ENCODE results near the gene GATA5. TPM values are rescaled to one million over a fixed set of nuclear protein-coding genes. Genes with fewer than 3 reads are reported as not detected.
"Not testable (repeated sequence)": the region's sequence is repeated elsewhere in the genome, so short reads cannot be mapped to it uniquely, and the experiment has no call there.

Gene GATA5
- total RNA-seq, 1 donor from 2014 or later: 4.1 TPM

GRCh38 chr20:62430866-62431447 is 44.8 kb downstream of the GATA5 start:
- no peak for DNase-seq (ENCODE audit: low spot score)

GRCh38 chr20:62430311-62430853 is 45.4 kb downstream of the GATA5 start:
- DNase-seq (ENCODE audit: low spot score): no peak

GRCh38 chr20:62429455-62430310 is 46.1 kb downstream of the GATA5 start:
- DNase-seq (ENCODE audit: low spot score): no peak

- DNase-seq (ENCODE audit: low spot score): no peak
Measured at GRCh38 chr20:62428396-62429295, 47.1 kb downstream of the GATA5 start.

GRCh38 chr20:62428002-62428372 is 47.8 kb downstream of the GATA5 start:
- DNase-seq (ENCODE audit: low spot score): no peak

- peak; percentile 92 for DNase-seq (ENCODE audit: low spot score)
Measured at GRCh38 chr20:62427172-62428001, 48.4 kb downstream of the GATA5 start, which contains the start of gene RBBP8NL. TSS of gene RBBP8NL (minus strand) at chr20:62427539. CDS start at chr20:62419647, 7,892 bp downstream.

- peak; percentile 65 for DNase-seq (ENCODE audit: low spot score)
Measured at GRCh38 chr20:62426699-62427131, 49.1 kb downstream of the GATA5 start.

- DNase-seq (ENCODE audit: low spot score): not testable (repeated sequence)
Measured at GRCh38 chr20:62426059-62426348, 49.8 kb downstream of the GATA5 start.

GRCh38 chr20:62425281-62426058 is 50.3 kb downstream of the GATA5 start:
- no peak for DNase-seq (ENCODE audit: low spot score)

GRCh38 chr20:62424249-62425107 is 51.3 kb downstream of the GATA5 start:
- no peak for DNase-seq (ENCODE audit: low spot score)

- no peak for DNase-seq (ENCODE audit: low spot score)
Measured at GRCh38 chr20:62423326-62423706, 52.5 kb downstream of the GATA5 start.

GRCh38 chr20:62422636-62423325 is 53.0 kb downstream of the GATA5 start:
- no peak for DNase-seq (ENCODE audit: low spot score)

- no peak for DNase-seq (ENCODE audit: low spot score)
Measured at GRCh38 chr20:62421716-62421990, 54.1 kb downstream of the GATA5 start.

- DNase-seq (ENCODE audit: low spot score): no peak
Measured at GRCh38 chr20:62420846-62421715, 54.7 kb downstream of the GATA5 start.

- no peak for DNase-seq (ENCODE audit: low spot score)
Measured at GRCh38 chr20:62419759-62420158, 56.0 kb downstream of the GATA5 start.

GRCh38 chr20:62418709-62419487 is 56.9 kb downstream of the GATA5 start:
- DNase-seq (ENCODE audit: low spot score): no peak

Measured in ureter (tissue), 1 donor.